ENCODE measurements around the gene ZFYVE21.
"Not testable (repeated sequence)": the region's sequence is repeated elsewhere in the genome, so short reads cannot be mapped to it uniquely, and the experiment has no call there.

Gene ZFYVE21

DNA sequence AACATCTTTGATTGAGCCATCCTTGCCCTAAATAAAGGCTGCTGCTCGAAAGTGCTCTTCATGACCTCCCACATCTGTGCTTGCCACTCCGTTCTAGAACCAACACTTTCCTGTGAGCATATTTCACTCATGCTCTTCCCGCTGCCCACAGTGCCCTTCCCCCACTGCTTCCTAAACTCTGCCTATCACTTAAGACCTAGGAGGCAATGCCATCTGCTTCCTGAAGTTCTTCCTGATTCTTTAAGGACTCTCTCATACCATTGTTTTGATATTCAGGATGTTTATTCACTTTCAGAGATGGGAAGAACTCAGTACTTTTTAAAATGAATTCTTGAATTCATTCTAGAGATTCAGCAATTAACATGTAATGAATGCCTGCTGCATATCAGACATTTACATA, 49.9 kb downstream of the ZFYVE21 start:
- no peak for DNase-seq (ENCODE audit: low read depth)

GRCh38 chr14:103767336-103767894, 51.8 kb downstream of the ZFYVE21 start:
- DNase-seq (ENCODE audit: low read depth): no peak
- no peak overlapping the region for H3K4me3 ChIP-seq (ENCODE audit: low read length)
- TF ChIP-seq, protein P1, sequence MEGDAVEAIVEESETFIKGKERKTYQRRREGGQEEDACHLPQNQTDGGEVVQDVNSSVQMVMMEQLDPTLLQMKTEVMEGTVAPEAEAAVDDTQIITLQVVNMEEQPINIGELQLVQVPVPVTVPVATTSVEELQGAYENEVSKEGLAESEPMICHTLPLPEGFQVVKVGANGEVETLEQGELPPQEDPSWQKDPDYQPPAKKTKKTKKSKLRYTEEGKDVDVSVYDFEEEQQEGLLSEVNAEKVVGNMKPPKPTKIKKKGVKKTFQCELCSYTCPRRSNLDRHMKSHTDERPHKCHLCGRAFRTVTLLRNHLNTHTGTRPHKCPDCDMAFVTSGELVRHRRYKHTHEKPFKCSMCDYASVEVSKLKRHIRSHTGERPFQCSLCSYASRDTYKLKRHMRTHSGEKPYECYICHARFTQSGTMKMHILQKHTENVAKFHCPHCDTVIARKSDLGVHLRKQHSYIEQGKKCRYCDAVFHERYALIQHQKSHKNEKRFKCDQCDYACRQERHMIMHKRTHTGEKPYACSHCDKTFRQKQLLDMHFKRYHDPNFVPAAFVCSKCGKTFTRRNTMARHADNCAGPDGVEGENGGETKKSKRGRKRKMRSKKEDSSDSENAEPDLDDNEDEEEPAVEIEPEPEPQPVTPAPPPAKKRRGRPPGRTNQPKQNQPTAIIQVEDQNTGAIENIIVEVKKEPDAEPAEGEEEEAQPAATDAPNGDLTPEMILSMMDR (conservative IDR thresholded peaks at IDR 0.05; ENCODE audit: low read depth, low read length): no peak

More for the DNA sequence above, 49.9 kb downstream of the ZFYVE21 start:
- no peak overlapping the region for H3K4me3 ChIP-seq (ENCODE audit: low read length)
- TF ChIP-seq, protein P1 (conservative IDR thresholded peaks at IDR 0.05; ENCODE audit: low read depth, low read length): no peak

- H3K4me3 ChIP-seq (ENCODE audit: low read length): no peak overlapping the region
- no peak for DNase-seq (ENCODE audit: low read depth)
- TF ChIP-seq, protein P1 (conservative IDR thresholded peaks at IDR 0.05; ENCODE audit: low read depth, low read length): no peak
Observed at GRCh38 chr14:103770500-103770899, 54.9 kb downstream of the ZFYVE21 start.

GRCh38 chr14:103770902-103771301, 55.3 kb downstream of the ZFYVE21 start:
- TF ChIP-seq, protein P1 (conservative IDR thresholded peaks at IDR 0.05; ENCODE audit: low read depth, low read length): no peak
- no peak overlapping the region for H3K4me3 ChIP-seq (ENCODE audit: low read length)
- DNase-seq (ENCODE audit: low read depth): no peak

- TF ChIP-seq, protein P1 (conservative IDR thresholded peaks at IDR 0.05; ENCODE audit: low read depth, low read length): no peak
- H3K4me3 ChIP-seq (ENCODE audit: low read length): no peak overlapping the region
- no peak for DNase-seq (ENCODE audit: low read depth)
Observed at GRCh38 chr14:103772078-103772712, 56.6 kb downstream of the ZFYVE21 start.

GRCh38 chr14:103773521-103773920, 57.9 kb downstream of the ZFYVE21 start:
- TF ChIP-seq, protein P1 (conservative IDR thresholded peaks at IDR 0.05; ENCODE audit: low read depth, low read length): no peak
- H3K4me3 ChIP-seq (ENCODE audit: low read length): no peak overlapping the region
- no peak for DNase-seq (ENCODE audit: low read depth)

DNA sequence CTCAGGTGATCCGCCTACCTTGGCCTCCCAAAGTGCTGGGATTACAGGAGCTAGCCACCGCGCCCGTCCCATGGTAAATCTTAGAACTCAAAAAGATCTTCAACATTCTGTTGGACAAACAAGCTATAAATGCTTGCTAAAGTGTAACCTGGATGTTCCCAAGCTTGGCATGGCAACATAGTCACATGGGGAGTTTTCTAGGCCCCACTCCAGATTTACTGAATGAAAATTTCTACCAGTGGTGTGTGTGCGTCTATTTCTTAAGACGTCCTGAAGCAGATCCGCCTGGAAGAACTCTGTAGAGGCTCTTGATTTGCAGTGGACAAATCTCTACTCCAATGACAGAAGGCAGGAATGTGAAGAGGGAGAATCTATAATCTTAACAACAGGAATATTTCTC, 59.9 kb downstream of the ZFYVE21 start:
- DNase-seq (ENCODE audit: low read depth): no peak
- TF ChIP-seq, protein P1 (conservative IDR thresholded peaks at IDR 0.05; ENCODE audit: low read depth, low read length): no peak
- no peak overlapping the region for H3K4me3 ChIP-seq (ENCODE audit: low read length)

- not testable (repeated sequence) for H3K4me3 ChIP-seq (ENCODE audit: low read length); DNase-seq (ENCODE audit: low read depth)
Observed at GRCh38 chr14:103776319-103776718, 60.7 kb downstream of the ZFYVE21 start.
